ENCODE data around the gene SLC6A11.

SLC6A11 gene

DNA sequence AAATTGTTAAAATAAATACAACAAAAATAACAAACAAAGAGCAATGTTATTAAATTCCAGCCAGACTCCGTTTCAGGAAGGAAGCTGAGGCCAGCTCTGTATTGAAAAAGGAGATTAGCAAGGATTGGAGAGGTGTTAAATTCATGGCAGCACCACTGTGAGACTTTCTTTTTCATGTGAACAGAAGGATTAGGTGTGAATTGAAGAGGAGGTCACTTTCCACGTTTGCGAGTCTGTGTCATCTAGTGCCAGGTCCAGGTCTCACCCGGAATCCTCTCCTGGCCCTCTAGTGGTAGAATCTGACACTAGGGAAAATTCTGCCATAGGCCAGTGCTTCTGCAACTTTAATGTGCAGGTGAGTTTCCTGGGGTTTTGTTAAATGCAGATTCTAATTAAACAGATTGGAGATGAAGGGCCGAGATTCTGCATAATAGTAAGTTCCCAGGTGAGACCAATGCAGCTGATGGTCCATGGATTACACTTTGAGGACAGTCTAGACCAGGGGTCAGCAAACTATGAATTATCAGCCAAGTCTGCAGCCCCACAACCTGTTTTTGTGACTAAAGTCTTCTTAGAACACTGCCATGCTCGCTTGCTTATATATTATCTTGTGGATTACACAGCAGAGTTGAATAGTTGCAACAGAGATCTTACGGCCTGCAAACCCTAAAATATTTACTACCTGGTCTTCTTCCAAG, 167.3 kb downstream of the SLC6A11 start:
- peak; percentile 63 for DNase-seq (ENCODE audit: low read depth)
- no peak overlapping the region for H3K4me3 ChIP-seq (ENCODE audit: low read length)
- TF ChIP-seq, protein P1, sequence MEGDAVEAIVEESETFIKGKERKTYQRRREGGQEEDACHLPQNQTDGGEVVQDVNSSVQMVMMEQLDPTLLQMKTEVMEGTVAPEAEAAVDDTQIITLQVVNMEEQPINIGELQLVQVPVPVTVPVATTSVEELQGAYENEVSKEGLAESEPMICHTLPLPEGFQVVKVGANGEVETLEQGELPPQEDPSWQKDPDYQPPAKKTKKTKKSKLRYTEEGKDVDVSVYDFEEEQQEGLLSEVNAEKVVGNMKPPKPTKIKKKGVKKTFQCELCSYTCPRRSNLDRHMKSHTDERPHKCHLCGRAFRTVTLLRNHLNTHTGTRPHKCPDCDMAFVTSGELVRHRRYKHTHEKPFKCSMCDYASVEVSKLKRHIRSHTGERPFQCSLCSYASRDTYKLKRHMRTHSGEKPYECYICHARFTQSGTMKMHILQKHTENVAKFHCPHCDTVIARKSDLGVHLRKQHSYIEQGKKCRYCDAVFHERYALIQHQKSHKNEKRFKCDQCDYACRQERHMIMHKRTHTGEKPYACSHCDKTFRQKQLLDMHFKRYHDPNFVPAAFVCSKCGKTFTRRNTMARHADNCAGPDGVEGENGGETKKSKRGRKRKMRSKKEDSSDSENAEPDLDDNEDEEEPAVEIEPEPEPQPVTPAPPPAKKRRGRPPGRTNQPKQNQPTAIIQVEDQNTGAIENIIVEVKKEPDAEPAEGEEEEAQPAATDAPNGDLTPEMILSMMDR (IDR thresholded peaks at IDR 0.05; ENCODE audit: insufficient read depth, low read depth, low read length, missing control alignments) = peak; percentile 90

DNA sequence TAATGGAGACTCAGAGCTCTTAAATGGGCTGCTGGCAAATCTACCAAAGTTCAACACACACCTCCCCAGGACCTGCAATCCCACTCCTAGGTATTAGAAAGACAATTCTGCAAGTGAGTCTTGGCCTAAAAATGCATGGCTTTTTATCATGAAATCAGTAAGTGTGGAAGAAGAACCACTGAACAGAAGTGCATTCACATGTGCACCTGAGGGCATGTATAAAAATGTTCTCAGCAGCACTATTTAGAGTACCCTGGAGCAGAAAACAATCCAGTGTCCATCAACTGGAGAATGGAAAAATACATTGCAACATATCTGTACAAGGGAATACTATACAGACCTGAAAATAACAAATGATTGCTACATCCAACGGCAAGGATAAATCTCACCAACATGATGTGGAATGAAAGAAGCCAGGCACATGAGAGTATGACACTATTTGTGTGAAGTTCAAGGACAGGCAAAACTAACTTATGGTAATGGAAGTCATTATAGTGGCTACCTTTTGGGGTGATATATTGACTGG, 168.4 kb downstream of the SLC6A11 start:
- no peak for DNase-seq (ENCODE audit: low read depth)
- TF ChIP-seq, protein P1 (IDR thresholded peaks at IDR 0.05; ENCODE audit: insufficient read depth, low read depth, low read length, missing control alignments) = no peak
- H3K4me3 ChIP-seq (ENCODE audit: low read length) = no peak overlapping the region

DNA sequence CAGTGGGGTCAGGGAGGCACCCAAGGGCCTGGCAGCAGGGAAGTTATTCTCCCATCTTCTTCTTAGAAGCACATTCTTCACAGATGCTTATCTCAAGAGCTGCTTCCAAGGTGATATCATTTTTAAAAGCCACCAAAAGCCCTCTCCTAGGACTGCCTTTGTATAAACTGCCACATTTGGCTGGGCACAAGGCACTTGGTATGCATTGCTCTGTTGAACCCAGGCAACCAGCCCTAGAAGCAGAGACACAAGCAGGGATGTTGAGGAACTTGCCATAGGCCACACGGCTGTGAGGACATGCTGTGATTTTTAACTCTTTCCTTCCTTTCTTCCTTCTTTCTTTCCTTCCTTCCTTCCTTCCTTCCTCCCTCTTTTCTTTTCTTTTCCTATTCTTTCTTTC, 169.2 kb downstream of the SLC6A11 start:
- H3K4me3 ChIP-seq (ENCODE audit: low read length) = no peak overlapping the region
- DNase-seq (ENCODE audit: low read depth) = no peak
- TF ChIP-seq, protein P1 (IDR thresholded peaks at IDR 0.05; ENCODE audit: insufficient read depth, low read depth, low read length, missing control alignments) = no peak

DNA sequence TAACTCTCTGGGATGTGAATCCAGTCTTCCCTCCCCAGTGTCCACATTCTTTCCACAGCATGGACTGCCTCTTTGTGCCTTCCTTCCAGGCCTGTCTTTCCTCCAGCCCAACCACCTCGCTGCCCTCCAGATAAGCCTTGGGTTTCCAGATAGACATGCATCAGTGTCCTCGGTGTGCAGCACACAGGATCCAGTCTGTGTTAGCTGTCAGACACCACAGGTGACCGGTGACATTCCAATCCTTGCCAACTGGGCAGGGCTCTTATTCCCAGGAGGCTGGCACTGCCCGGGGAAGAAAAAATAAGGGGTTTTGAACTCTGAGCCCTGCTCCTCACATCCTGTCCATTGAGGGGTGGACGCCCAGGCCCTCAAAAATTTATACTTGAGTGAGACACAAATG, 170.6 kb downstream of the SLC6A11 start:
- no peak for DNase-seq (ENCODE audit: low read depth)
- TF ChIP-seq, protein P1 (IDR thresholded peaks at IDR 0.05; ENCODE audit: insufficient read depth, low read depth, low read length, missing control alignments) = no peak
- no peak overlapping the region for H3K4me3 ChIP-seq (ENCODE audit: low read length)

DNA sequence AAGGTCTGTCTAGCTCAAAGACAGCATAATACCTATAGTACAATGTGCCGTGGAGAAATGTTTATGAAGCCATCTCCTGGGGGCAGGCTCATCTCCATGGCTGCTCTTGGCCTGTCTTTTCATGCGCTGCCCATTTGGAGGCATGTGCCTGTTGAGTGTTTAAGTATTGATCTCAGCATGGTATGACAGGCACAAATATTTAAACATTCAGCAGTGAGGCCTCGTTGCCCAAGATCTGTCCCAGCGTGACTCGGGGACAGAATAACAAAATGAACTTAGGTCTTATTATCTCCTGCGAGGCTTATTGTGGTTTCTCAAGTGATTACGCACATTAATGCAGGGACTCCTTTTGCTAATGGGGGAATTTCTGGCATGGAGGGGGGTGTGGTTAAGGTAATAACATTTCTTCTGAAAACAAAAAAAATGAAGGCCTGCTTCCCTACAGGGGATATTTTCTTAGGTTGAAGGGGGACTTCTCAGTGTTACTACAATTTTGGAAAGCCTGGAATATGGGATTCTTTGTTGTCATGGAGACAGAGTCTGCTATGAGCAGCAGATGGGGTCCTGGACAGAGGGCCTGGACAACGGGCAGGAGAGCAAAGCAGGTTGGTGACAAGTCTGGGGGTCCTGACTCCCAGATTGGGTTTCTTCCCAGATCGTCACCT, 172.1 kb downstream of the SLC6A11 start:
- H3K4me3 ChIP-seq (ENCODE audit: low read length) = no peak overlapping the region
- DNase-seq (ENCODE audit: low read depth) = no peak
- TF ChIP-seq, protein P1 (IDR thresholded peaks at IDR 0.05; ENCODE audit: insufficient read depth, low read depth, low read length, missing control alignments) = no peak

DNA sequence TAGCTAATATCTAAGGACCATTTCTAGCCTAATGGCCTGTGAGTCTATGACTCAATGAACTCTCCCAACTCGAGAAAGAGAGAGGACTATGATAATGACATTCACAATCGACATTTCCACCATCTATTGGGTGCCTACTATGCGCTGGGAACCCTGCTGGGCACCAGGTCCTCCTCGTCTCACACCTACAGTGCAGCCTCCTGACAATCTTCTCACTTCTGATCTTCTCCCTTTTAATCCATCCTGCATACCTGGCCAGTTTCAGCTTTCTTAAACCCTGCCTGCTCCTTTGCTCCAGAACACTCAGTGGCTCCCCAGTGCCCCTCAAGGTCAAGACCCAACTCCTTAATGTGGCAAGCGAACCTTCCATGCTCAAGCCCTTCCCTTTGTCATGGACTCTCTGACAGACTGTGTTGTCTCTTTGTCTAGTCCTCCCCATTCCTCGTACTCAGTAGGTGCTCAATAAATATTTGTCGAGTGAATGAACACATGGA, 173.0 kb downstream of the SLC6A11 start:
- TF ChIP-seq, protein P1 (IDR thresholded peaks at IDR 0.05; ENCODE audit: insufficient read depth, low read depth, low read length, missing control alignments) = no peak
- no peak for DNase-seq (ENCODE audit: low read depth)
- no peak overlapping the region for H3K4me3 ChIP-seq (ENCODE audit: low read length)

Data from epithelial cell of esophagus (primary cell).